HK-2 (cell line): ENCODE results near the gene BMPR2.
"Not testable (repeated sequence)": the region's sequence is repeated elsewhere in the genome, so short reads cannot be mapped to it uniquely, and the experiment has no call there.

Experiments used
- DNase-seq: peaks from one replicate; pipeline ENCODE4 v3.0.0-alpha.2; 2018; ENCODE audit not compliant: unreplicated experiment

The BMPR2 gene

GRCh38 chr2:202375609-202376408, at the start of gene BMPR2:
Gene BMPR2, plus strand, starts transcription at chr2:202376327. Its CDS starts 1,148 bp downstream, at chr2:202377475.
- peak; percentile 92 for DNase-seq

- no peak for DNase-seq
Observed at GRCh38 chr2:202327858-202328257, 48.3 kb upstream of the BMPR2 start.

GRCh38 chr2:202335791-202336467, 40.2 kb upstream of the BMPR2 start:
- DNase-seq = no peak

GRCh38 chr2:202337151-202337550, 39.0 kb upstream of the BMPR2 start:
- DNase-seq = no peak

DNA sequence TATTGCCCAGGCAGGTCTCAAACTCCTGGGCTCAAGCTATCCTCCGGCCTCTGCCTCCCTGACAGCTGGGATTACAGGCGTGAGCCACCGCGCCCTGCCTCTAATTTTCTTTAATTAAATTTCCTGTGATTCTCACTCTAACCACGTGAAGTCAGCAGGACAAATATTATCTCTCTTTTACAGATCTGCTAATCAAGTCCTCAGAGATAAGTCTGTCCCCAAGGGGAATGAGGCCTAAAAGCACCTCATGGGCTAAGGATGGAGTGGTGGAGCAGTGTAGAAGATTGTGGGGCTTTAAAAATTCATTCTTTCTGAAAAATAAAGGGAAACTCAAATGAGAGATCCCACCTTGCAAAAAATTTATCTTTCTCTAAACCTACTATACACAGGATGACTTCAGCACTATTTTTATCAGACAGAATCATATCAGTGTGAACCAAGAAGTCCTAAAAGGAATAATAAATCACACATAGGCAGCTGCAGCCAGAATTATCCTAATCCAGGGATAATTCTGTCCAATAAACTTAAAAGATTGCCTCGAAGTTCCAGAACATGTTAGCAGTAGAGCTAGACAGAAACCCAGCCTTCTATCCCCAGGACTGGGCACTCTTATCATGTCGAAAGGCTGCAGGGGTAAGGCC, 38.3 kb upstream of the BMPR2 start:
- DNase-seq = no peak

GRCh38 chr2:202339071-202339870, 36.9 kb upstream of the BMPR2 start:
- DNase-seq = no peak

- no peak for DNase-seq
Observed at GRCh38 chr2:202344178-202344577, 31.9 kb upstream of the BMPR2 start.

- no peak for DNase-seq
Observed at GRCh38 chr2:202346180-202346579, 29.9 kb upstream of the BMPR2 start.

GRCh38 chr2:202353430-202353829, 22.7 kb upstream of the BMPR2 start:
- no peak for DNase-seq

DNA sequence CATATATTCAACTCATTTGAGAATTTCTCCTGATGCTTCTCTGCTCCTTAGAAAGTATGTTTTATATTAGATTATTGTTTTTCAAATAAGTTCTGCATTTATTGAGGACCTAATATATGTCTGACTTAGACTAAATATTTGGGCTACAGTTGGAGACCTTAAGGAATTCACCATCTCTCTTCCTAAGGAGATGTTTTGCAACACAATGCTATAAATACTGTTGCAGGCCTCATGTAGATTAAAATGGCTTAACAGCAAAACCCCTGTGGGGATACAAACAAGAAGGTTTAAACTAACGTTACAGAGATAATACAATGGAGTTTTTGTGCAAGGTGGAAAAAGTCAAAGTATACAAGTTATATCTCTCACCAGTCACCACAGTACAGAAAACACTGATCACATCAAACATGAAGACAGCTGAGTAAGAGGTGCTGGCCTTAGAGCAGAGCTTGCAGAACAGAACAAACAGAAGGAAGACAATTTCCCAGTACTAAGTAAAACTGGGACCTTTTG, 20.1 kb upstream of the BMPR2 start:
- no peak for DNase-seq

GRCh38 chr2:202358924-202359323, 17.2 kb upstream of the BMPR2 start:
- DNase-seq = not testable (repeated sequence)

DNA sequence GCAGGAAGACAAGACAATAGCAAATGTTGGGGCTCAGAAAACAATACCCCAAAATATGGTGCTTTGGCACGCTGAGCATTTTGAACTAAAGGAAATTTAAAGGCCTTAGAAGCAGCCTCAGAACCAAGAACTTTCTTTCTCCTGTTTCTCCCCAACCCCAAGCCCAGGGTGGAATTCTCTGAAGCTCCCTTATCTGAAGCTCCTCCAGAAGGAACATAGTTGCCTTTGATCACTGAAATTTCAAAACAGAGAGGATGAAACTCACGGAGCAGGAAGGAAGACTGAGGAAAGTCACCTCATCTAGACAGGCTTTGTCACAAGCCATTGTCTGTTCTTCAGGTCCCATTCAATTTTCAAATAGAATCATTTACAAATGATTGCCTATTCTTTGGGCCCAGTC, 15.5 kb upstream of the BMPR2 start:
- no peak for DNase-seq

GRCh38 chr2:202361108-202361507, 15.0 kb upstream of the BMPR2 start:
- DNase-seq = no peak

DNA sequence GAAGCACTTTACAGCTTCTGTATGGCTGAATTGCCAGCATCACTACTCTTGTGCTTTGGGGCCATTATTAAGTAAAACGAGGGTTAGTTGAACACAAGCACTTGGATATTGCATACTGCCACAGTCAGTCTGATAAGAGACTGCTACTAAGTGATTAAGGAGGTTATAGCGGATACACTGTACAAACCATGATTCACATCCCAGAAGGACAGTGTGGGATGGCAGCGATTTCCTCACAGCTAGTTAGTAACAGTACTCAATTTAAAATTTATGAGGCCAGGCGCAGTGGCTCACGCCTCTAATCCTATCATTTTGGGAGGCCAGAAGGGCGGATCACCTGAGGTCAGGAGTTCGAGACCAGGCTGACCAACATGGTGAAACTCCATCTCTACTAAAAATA, 2.6 kb upstream of the BMPR2 start:
- no peak for DNase-seq

- not testable (repeated sequence) for DNase-seq
Observed at GRCh38 chr2:202374383-202374782, 1.7 kb upstream of the BMPR2 start.

- peak; percentile 81 for DNase-seq
Observed at GRCh38 chr2:202375033-202375608, 1.0 kb upstream of the BMPR2 start.

DNA sequence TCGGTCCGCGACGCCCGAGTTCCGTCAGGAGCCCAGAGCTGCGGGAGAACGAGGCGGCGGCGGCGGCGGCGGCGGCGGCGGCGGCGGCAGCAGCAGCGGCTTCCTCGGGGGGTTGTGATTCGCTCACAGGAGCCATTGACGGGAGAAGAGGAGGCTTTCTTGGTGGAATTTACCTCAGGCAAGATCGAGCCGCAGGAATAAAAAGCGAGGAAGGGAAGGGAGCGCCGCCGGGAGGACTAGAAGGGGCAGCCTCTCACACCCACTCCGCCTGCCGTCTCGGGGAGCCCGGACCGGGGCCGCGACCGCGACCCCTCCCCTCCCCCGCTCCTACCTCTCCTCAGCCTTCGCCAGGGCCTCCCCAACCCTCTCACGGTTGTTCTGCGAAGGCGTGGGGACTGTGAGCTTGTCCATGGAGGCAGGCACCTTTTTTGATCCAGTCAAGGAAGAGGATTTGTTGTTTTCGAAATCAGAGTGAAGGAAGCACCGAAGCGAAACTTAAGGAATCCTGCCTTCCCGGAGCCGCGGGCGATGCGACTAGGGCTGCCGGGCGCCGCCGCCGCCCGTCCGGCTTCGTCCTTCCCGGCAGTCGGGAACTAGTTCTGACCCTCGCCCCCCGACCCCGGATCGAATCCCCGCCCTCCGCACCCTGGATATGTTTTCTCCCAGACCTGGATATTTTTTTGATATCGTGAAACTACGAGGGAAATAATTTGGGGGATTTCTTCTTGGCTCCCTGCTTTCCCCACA, 506 bp downstream of the BMPR2 start:
- no peak for DNase-seq

DNA sequence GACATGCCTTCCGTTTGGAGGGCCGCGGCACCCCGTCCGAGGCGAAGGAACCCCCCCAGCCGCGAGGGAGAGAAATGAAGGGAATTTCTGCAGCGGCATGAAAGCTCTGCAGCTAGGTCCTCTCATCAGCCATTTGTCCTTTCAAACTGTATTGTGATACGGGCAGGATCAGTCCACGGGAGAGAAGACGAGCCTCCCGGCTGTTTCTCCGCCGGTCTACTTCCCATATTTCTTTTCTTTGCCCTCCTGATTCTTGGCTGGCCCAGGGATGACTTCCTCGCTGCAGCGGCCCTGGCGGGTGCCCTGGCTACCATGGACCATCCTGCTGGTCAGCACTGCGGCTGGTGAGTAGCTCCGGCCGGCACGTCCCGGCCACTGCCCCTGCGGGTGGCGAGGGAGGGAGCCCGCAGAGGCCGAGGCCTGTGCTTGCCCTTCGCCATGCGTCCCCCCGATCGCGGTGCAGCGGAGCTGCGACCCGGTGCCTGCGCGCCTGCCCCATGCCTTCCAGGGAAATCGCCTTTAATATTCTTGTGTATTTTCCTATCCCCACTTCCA, 1.2 kb downstream of the BMPR2 start:
- peak; percentile 55 for DNase-seq

DNA sequence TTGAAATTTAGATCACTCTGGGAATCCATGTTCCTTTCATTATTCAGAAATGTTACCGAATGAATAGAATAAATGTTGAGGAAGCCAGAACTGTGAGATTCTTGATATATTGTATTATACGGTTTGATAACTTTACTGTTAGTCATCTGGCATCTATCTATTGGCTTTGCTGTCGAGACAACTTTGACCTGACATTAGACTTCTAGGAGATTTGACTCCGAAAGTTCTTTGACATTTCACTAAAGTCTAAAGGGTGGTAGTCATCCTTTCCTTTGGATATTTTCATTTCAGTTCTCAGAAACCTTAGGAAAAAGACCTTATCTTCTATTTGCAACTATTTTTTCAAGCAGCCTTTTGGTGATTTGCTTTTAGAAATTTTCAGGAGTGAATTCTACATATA, 1.9 kb downstream of the BMPR2 start:
- no peak for DNase-seq

- DNase-seq = no peak
Observed at GRCh38 chr2:202378662-202379358, 2.7 kb downstream of the BMPR2 start.
